ENCODE measurements around the gene GPRC5B. TPM values are rescaled to one million over a fixed set of nuclear protein-coding genes. Genes with fewer than 3 reads are reported as not detected.

GPRC5B gene
- total RNA-seq, 1 experiment from 2014 or later, result 62.0 TPM

- H3K27me3 ChIP-seq (ENCODE audit: insufficient read depth, low read depth), result peaks cover 9% of the 10 kb centered on the region; the same call in 1 of the 2 replicates
- H2AFZ ChIP-seq, result no peak overlapping the region
- no peaks in the 10 kb centered on the region for H3K36me3 ChIP-seq (ENCODE audit: low read depth)
- H3K9me3 ChIP-seq (ENCODE audit: insufficient read depth, low read depth), result no peaks in the 10 kb centered on the region
- TF ChIP-seq CTCF (conservative IDR thresholded peaks at IDR 0.05) (no peak), EZH2 (IDR thresholded peaks at IDR 0.05; ENCODE audit: low read depth) (no peak)
- H3K4me2 ChIP-seq, result no peak overlapping the region
- ChIA-PET POLR2A (ENCODE audit: unreplicated experiment) (no interaction called here), CTCF (no interaction called here)
- no peaks in the 10 kb centered on the region for H3K4me1 ChIP-seq (replicated peaks; ENCODE audit: insufficient read depth)
- H3K4me3 ChIP-seq, result no peak overlapping the region
- intact Hi-C loops (cut with micrococcal nuclease; ENCODE audit: unreplicated experiment), result no loop called here
- no TSS peak for BruUV-seq (replicated peaks)
- H3K27ac ChIP-seq, result no peak overlapping the region
- no peaks in the 10 kb centered on the region for H4K20me1 ChIP-seq (ENCODE audit: insufficient read depth)
- H3F3A ChIP-seq (ENCODE audit: insufficient read depth, low read depth), result no peaks in the 10 kb centered on the region
- H3K9me2 ChIP-seq (ENCODE audit: insufficient read depth), result no peaks in the 10 kb centered on the region
- H3K79me2 ChIP-seq (ENCODE audit: low read depth), result no peaks in the 10 kb centered on the region
- DNase-seq, result no peak
Measured at GRCh38 chr16:19911204-19911603, 26.6 kb upstream of the GPRC5B start.

GRCh38 chr16:19909750-19910322 lies 25.2 kb upstream of the GPRC5B start:
- Histone ChIP-seq H3F3A (ENCODE audit: insufficient read depth, low read depth) (no peaks in the 10 kb centered on the region), H3K27ac (no peak overlapping the region), H3K9me2 (ENCODE audit: insufficient read depth) (no peaks in the 10 kb centered on the region), H4K20me1 (ENCODE audit: insufficient read depth) (no peaks in the 10 kb centered on the region), H3K79me2 (ENCODE audit: low read depth) (no peaks in the 10 kb centered on the region), H3K9me3 (ENCODE audit: insufficient read depth, low read depth) (no peaks in the 10 kb centered on the region), H3K27me3 (ENCODE audit: insufficient read depth, low read depth) (peaks cover 18% of the 10 kb centered on the region; the same call in 1 of the 2 replicates), H3K4me3 (no peak overlapping the region), H3K36me3 (ENCODE audit: low read depth) (no peaks in the 10 kb centered on the region), H3K4me2 (no peak overlapping the region), H3K4me1 (replicated peaks; ENCODE audit: insufficient read depth) (no peaks in the 10 kb centered on the region), H2AFZ (no peak overlapping the region)
- ChIA-PET CTCF (no interaction called here), POLR2A (ENCODE audit: unreplicated experiment) (no interaction called here)
- TF ChIP-seq EZH2 (IDR thresholded peaks at IDR 0.05; ENCODE audit: low read depth), result no peak
- no peak for DNase-seq
- no TSS peak for BruUV-seq (replicated peaks)
- intact Hi-C loops (cut with micrococcal nuclease; ENCODE audit: unreplicated experiment), result no loop called here

GRCh38 chr16:19908921-19909320 lies 24.3 kb upstream of the GPRC5B start:
- Histone ChIP-seq H2AFZ (no peak overlapping the region), H3K4me2 (no peak overlapping the region), H3K27ac (no peak overlapping the region), H3F3A (ENCODE audit: insufficient read depth, low read depth) (no peaks in the 10 kb centered on the region), H3K27me3 (ENCODE audit: insufficient read depth, low read depth) (peaks cover 26% of the 10 kb centered on the region), H3K9me3 (ENCODE audit: insufficient read depth, low read depth) (no peaks in the 10 kb centered on the region), H3K36me3 (ENCODE audit: low read depth) (no peaks in the 10 kb centered on the region), H4K20me1 (ENCODE audit: insufficient read depth) (no peaks in the 10 kb centered on the region), H3K4me3 (no peak overlapping the region), H3K9me2 (ENCODE audit: insufficient read depth) (no peaks in the 10 kb centered on the region), H3K79me2 (ENCODE audit: low read depth) (no peaks in the 10 kb centered on the region), H3K4me1 (replicated peaks; ENCODE audit: insufficient read depth) (no peaks in the 10 kb centered on the region)
- ChIA-PET POLR2A (ENCODE audit: unreplicated experiment) (no interaction called here), CTCF (interaction anchor here (0.6 to 0.7 kb wide), 2 partner anchors 773 to 1663 kb away, joined by 3 to 4 read pairs; no protein-coding TSS in a partner anchor)
- BruUV-seq (replicated peaks), result no TSS peak
- intact Hi-C loops (cut with micrococcal nuclease; ENCODE audit: unreplicated experiment), result no loop called here
- TF ChIP-seq EZH2 (IDR thresholded peaks at IDR 0.05; ENCODE audit: low read depth) (no peak), CTCF (conservative IDR thresholded peaks at IDR 0.05) (no peak)
- no peak for DNase-seq

Data from PC-9 (cell line).